GM23338 (cell line): ENCODE measurements around the gene ZMAT5. TPM values are rescaled to one million over a fixed set of nuclear protein-coding genes. Genes with fewer than 3 reads are reported as not detected.

Experiments used
- ATAC-seq: fragments of 200-7000 bp; cut with Tn5 transposase; 3 replicates; pipeline ENCODE4 v1.9.1; 2020
- DNase-seq: peaks from one replicate; pipeline ENCODE4 v3.0.0-alpha.2; 2015; ENCODE audit warnings: low spot score
- H2AFZ ChIP-seq: fragments of 200-600 bp; sonication (generic); 2 replicates; pipeline ENCODE4 v1.8.0; 2016; ENCODE audit warnings: antibody characterized with exemption, mild to moderate bottlenecking, moderate library complexity
- H3F3A ChIP-seq: fragments of 200-600 bp; sonication (generic); replicated peaks from 2 replicates; pipeline ENCODE4 v1.8.0; 2017; ENCODE audit warnings: antibody characterized with exemption, mixed run types, low read depth
- H3K27ac ChIP-seq: fragments of 200-600 bp; sonication (generic); 2 replicates; pipeline ENCODE4 v1.6.1; 2016; ENCODE audit warnings: low read depth
- H3K27me3 ChIP-seq: fragments of 200-600 bp; sonication (generic); 2 replicates; pipeline ENCODE4 v1.8.0; 2016; ENCODE audit warnings: mild to moderate bottlenecking, mixed run types, moderate library complexity; ENCODE audit not compliant: insufficient read depth
- H3K36me3 ChIP-seq: fragments of 200-600 bp; sonication (generic); 2 replicates; pipeline ENCODE4 v1.8.0; 2016; ENCODE audit warnings: mild to moderate bottlenecking; ENCODE audit not compliant: insufficient read depth
- H3K4me1 ChIP-seq: fragments of 200-600 bp; sonication (generic); 2 replicates; pipeline ENCODE4 v1.8.0; 2016; ENCODE audit warnings: mild to moderate bottlenecking, moderate library complexity; ENCODE audit not compliant: insufficient read depth
- H3K4me2 ChIP-seq: fragments of 200-600 bp; sonication (generic); 2 replicates; pipeline ENCODE4 v1.7.1; 2017; ENCODE audit warnings: mixed run types
- H3K4me3 ChIP-seq: fragments of 200-600 bp; sonication (generic); 2 replicates; pipeline ENCODE4 v1.6.1; 2016; ENCODE audit warnings: mixed run types
- H3K79me2 ChIP-seq: fragments of 200-600 bp; sonication (generic); replicated peaks from 2 replicates; pipeline ENCODE4 v1.8.0; 2017; ENCODE audit warnings: mild to moderate bottlenecking; ENCODE audit not compliant: insufficient read depth
- H3K9me2 ChIP-seq: fragments of 200-600 bp; sonication (generic); 2 replicates; pipeline ENCODE4 v1.8.0; 2017; ENCODE audit not compliant: insufficient read depth
- H4K20me1 ChIP-seq: fragments of 200-600 bp; sonication (generic); replicated peaks from 2 replicates; pipeline ENCODE4 v1.8.0; 2017; ENCODE audit warnings: mild to moderate bottlenecking; ENCODE audit not compliant: insufficient read depth
- H3K27ac Mint-ChIP-seq: 2 replicates; pipeline ENCODE4 v1.8.0; 2020; ENCODE audit warnings: inconsistent platforms, mild to moderate bottlenecking, moderate library complexity, mixed read lengths
- H3K27me3 Mint-ChIP-seq: 3 replicates; pipeline ENCODE4 v1.8.0; 2022; ENCODE audit warnings: low read depth, mild to moderate bottlenecking, moderate library complexity, mixed read lengths, inconsistent platforms; ENCODE audit not compliant: insufficient read depth, poor library complexity
- H3K36me3 Mint-ChIP-seq: 3 replicates; pipeline ENCODE4 v1.8.0; 2021; ENCODE audit warnings: low read depth, mild to moderate bottlenecking, inconsistent platforms, moderate library complexity, mixed read lengths
- H3K4me1 Mint-ChIP-seq: 3 replicates; pipeline ENCODE4 v1.8.0; 2020; ENCODE audit warnings: mild to moderate bottlenecking, inconsistent platforms, mixed read lengths
- H3K4me3 Mint-ChIP-seq: 3 replicates; pipeline ENCODE4 v1.8.0; 2021; ENCODE audit warnings: moderate library complexity, mild to moderate bottlenecking, inconsistent platforms, mixed read lengths
- H3K9me3 Mint-ChIP-seq: 3 replicates; pipeline ENCODE4 v1.8.0; 2020; ENCODE audit warnings: moderate library complexity, mild to moderate bottlenecking, inconsistent platforms, mixed read lengths
- EZH2 ChIP-seq: fragments of 200-600 bp; sonication (generic); IDR thresholded peaks from one replicate; pipeline ENCODE4 v1.8.0; 2017; ENCODE audit warnings: antibody characterized with exemption, mild to moderate bottlenecking, low read depth; ENCODE audit not compliant: unreplicated experiment
- EZH2phosphoT487 ChIP-seq: fragments of 200-600 bp; sonication (generic); IDR thresholded peaks from one replicate; pipeline ENCODE4 v1.8.1; 2018; ENCODE audit warnings: antibody characterized with exemption; ENCODE audit not compliant: unreplicated experiment
- JUNB ChIP-seq: IDR thresholded peaks from one replicate; pipeline ENCODE4 v1.6.1; 2016; ENCODE audit warnings: antibody characterized with exemption; ENCODE audit not compliant: unreplicated experiment
- NANOG ChIP-seq: IDR thresholded peaks from 2 replicates; pipeline ENCODE4 v1.6.1; 2016; ENCODE audit warnings: antibody characterized with exemption, borderline replicate concordance
- STAT1 ChIP-seq: IDR thresholded peaks from one replicate; pipeline ENCODE4 v1.6.1; 2016; ENCODE audit warnings: antibody characterized with exemption; ENCODE audit not compliant: unreplicated experiment
- polyA plus RNA-seq: library from polyadenylated mRNA; unstranded; fragments of >200 nt; fragmentation: Nextera tagmentation; extraction: Ambion mirVana; gene quantifications from 2 replicates; pipeline ENCODE4 v1.2.1, GENCODE V29; 2016
- total RNA-seq: library from RNA; depleted of rRNA; stranded (reverse); fragments of >200 nt; shearing (Covaris generic); gene quantifications from 2 replicates; pipeline ENCODE4 v1.2.3, GENCODE V29; 2014

The ZMAT5 gene
- total and polyA plus RNA-seq, 2 experiments from 2014 or later: 14.6 to 25.4 TPM

- no peak overlapping the region for H3K4me2 ChIP-seq
- H3K4me3 Mint-ChIP-seq: no peak overlapping the region
- no peak for TF ChIP-seq STAT1
- H3K27ac ChIP-seq: no peak overlapping the region
- no peaks in the 10 kb centered on the region for H3K4me1 ChIP-seq
- H3K27me3 Mint-ChIP-seq: peaks cover 4% of the 10 kb centered on the region
- H4K20me1 ChIP-seq: no peaks in the 10 kb centered on the region
- DNase-seq (no peak), ATAC-seq (peak; percentile 69)
- no peaks in the 10 kb centered on the region for H3K79me2 ChIP-seq
- no peaks in the 10 kb centered on the region; the same call in 2 of the 3 replicates for H3K36me3 Mint-ChIP-seq
- H3K4me3 ChIP-seq: no peak overlapping the region
- no peaks in the 10 kb centered on the region for H3K9me2 ChIP-seq
- peak overlapping the region; percentile 8; the same call in 1 of the 2 replicates for H3K27ac Mint-ChIP-seq
- no peaks in the 10 kb centered on the region for H3F3A ChIP-seq
- H3K4me1 Mint-ChIP-seq: peaks cover 14% of the 10 kb centered on the region
- no peaks in the 10 kb centered on the region for H3K9me3 Mint-ChIP-seq
- no peaks in the 10 kb centered on the region for H3K27me3 ChIP-seq
- H2AFZ ChIP-seq: peak overlapping the region; percentile 69
- no peaks in the 10 kb centered on the region for H3K36me3 ChIP-seq
Observed at GRCh38 chr22:29780748-29781676, 14.2 kb upstream of the ZMAT5 start.

DNA sequence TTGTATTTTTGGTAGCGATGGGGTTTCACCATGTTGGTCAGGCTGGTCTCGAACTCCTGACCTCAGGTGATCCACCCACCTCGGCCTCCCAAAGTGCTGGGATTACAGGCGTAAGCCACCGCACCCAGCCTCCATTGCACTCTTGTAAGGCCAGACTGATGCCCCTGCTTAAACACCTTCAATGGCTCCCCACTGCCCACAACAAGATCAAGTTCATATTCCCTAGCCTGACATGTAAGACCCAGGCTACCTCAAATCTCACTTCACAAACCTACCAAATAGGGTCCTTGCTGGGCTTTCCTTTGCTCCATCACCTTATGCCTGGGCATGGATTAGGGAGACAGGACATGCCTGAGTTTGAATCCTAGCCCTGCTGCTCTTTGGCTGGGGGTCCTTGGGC lies 13.4 kb upstream of the ZMAT5 start:
- TF ChIP-seq EZH2phosphoT487 (no peak), STAT1 (no peak)
- Mint-ChIP-seq H3K36me3 (no peaks in the 10 kb centered on the region; the same call in 2 of the 3 replicates), H3K9me3 (no peaks in the 10 kb centered on the region), H3K27ac (no peak overlapping the region), H3K27me3 (peaks cover 4% of the 10 kb centered on the region), H3K4me1 (peaks cover 9% of the 10 kb centered on the region), H3K4me3 (no peak overlapping the region)
- Histone ChIP-seq H4K20me1 (no peaks in the 10 kb centered on the region), H3K4me3 (no peak overlapping the region), H3K27me3 (no peaks in the 10 kb centered on the region), H3K4me2 (no peak overlapping the region), H3K27ac (no peak overlapping the region), H3K9me2 (no peaks in the 10 kb centered on the region), H3K36me3 (no peaks in the 10 kb centered on the region), H3K4me1 (no peaks in the 10 kb centered on the region), H3K79me2 (no peaks in the 10 kb centered on the region), H3F3A (no peaks in the 10 kb centered on the region), H2AFZ (no peak overlapping the region; the same call in 1 of the 2 replicates)
- no peak for ATAC-seq
- no peak for DNase-seq

- H3K36me3 Mint-ChIP-seq: peaks cover 21% of the 10 kb centered on the region
- no peak overlapping the region for H3K4me2 ChIP-seq
- H4K20me1 ChIP-seq: no peaks in the 10 kb centered on the region; the same call in 1 of the 2 replicates
- H3K4me3 ChIP-seq: no peak overlapping the region
- H3K4me1 ChIP-seq: peaks cover 3% of the 10 kb centered on the region
- no peaks in the 10 kb centered on the region for H3K9me3 Mint-ChIP-seq
- peaks cover 5% of the 10 kb centered on the region for H3K27me3 Mint-ChIP-seq
- H3K36me3 ChIP-seq: no peaks in the 10 kb centered on the region
- H3K4me3 Mint-ChIP-seq: no peak overlapping the region
- H3K79me2 ChIP-seq: peaks cover 8% of the 10 kb centered on the region
- no peak overlapping the region for H3K27ac ChIP-seq
- no peaks in the 10 kb centered on the region for H3K27me3 ChIP-seq
- H3K9me2 ChIP-seq: no peaks in the 10 kb centered on the region
- H3K27ac Mint-ChIP-seq: no peak overlapping the region
- peaks cover 3% of the 10 kb centered on the region; the same call in 2 of the 3 replicates for H3K4me1 Mint-ChIP-seq
- DNase-seq: no peak
- H2AFZ ChIP-seq: no peak overlapping the region
- H3F3A ChIP-seq: peaks cover 4% of the 10 kb centered on the region; the same call in 1 of the 2 replicates
- TF ChIP-seq NANOG: no peak
- TF ChIP-seq EZH2: no peak
- no peak for TF ChIP-seq JUNB
- peak; percentile 80 for ATAC-seq
Observed at GRCh38 chr22:29773233-29773632, 6.4 kb upstream of the ZMAT5 start.
